B cell (primary cell): Measurements from ENCODE around the gene WASF1. TPM values are rescaled to one million over a fixed set of nuclear protein-coding genes. Genes with fewer than 3 reads are reported as not detected.

ENCODE experiments used
- ATAC-seq: fragments of 200-7000 bp; cut with Tn5 transposase; one replicate; pipeline ENCODE4 v1.10.0; 2021; ENCODE audit warnings: low read depth, mild to moderate bottlenecking, moderate number of reproducible peaks, moderate library complexity
- CTCF ChIA-PET: fragments of 350-600 bp; sonication (Branson Sonifier 250); formaldehyde crosslinking; loops from one replicate; lab custom pipeline; 2021; ENCODE audit warnings: antibody characterized with exemption, inconsistent platforms; lab: Charles Lee
- POLR2A ChIA-PET: fragments of 350-600 bp; sonication (Branson Sonifier 250); formaldehyde crosslinking; loops from one replicate; lab custom pipeline; 2021; ENCODE audit warnings: antibody characterized with exemption; lab: Charles Lee
- DNase-seq: peaks from one replicate; pipeline ENCODE4 v3.0.0; 2013
- H2AFZ ChIP-seq: 2 replicates; pipeline ENCODE4 v1.6.1; 2012; ENCODE audit warnings: mild to moderate bottlenecking, low read depth, low read length; ENCODE audit not compliant: insufficient read depth, poor library complexity, severe bottlenecking
- H3K27ac ChIP-seq, 2 donors: 1 replicate in 1 of 2; 2 replicates in 1 of 2; pipeline ENCODE4 v1.5.1; 2012 to 2013; ENCODE audit warnings: low read length in 2 of 2, mild to moderate bottlenecking in 2 of 2, moderate library complexity in 1 of 2
- H3K27me3 ChIP-seq, 4 experiments: fragments of 200-600 bp in 1 of 4; sonication (generic) in 1 of 4; replicated peaks in 1 of 4; 1 replicate in 2 of 4; 2 replicates in 2 of 4; pipeline versions ENCODE4 v1.6.1 to v1.7.0; 2013 to 2016; ENCODE audit warnings: low read length in 3 of 4, mild to moderate bottlenecking in 2 of 4, mixed read lengths in 1 of 4, moderate library complexity in 1 of 4; ENCODE audit not compliant: insufficient read depth in 4 of 4, control insufficient read depth in 3 of 4; ENCODE audit errors: control extremely low read depth in 1 of 4
- H3K36me3 ChIP-seq, 2 experiments: replicated peaks in 1 of 2; 1 replicate in 1 of 2; 2 replicates in 1 of 2; pipeline versions ENCODE4 v1.6.1 to v1.7.1; 2013; ENCODE audit warnings: low read length in 1 of 2; ENCODE audit not compliant: insufficient read depth in 2 of 2, control insufficient read depth in 1 of 2; ENCODE audit errors: control extremely low read depth in 1 of 2, extremely low read depth in 1 of 2
- H3K4me1 ChIP-seq, 2 donors: fragments of 200-600 bp in 1 of 2; sonication (generic) in 1 of 2; 1 replicate in 1 of 2; 2 replicates in 1 of 2; pipeline versions ENCODE4 v1.5.1 to v1.6.1; 2013 to 2017; ENCODE audit warnings: low read length in 2 of 2; ENCODE audit not compliant: control insufficient read depth in 2 of 2, insufficient read depth in 2 of 2
- H3K4me2 ChIP-seq: replicated peaks from 2 replicates; pipeline ENCODE3; 2012; ENCODE audit warnings: mild to moderate bottlenecking, low read depth, low read length; ENCODE audit not compliant: poor library complexity, severe bottlenecking
- H3K4me3 ChIP-seq, 5 experiments: fragments of 200-600 bp in 1 of 5; sonication (generic) in 1 of 5; 1 replicate in 3 of 5; 2 replicates in 2 of 5; pipeline versions ENCODE4 v1.5.1 to v1.7.0; 2011 to 2016; ENCODE audit warnings: low read length in 4 of 5, mild to moderate bottlenecking in 4 of 5, low read depth in 2 of 5, control low read depth in 1 of 5, moderate library complexity in 1 of 5; ENCODE audit not compliant: insufficient read depth in 1 of 5; ENCODE audit errors: control extremely low read depth in 1 of 5, extremely low read depth in 1 of 5
- H3K79me2 ChIP-seq: fragments of 200-600 bp; sonication (generic); one replicate; pipeline ENCODE4 v1.6.0; 2016; ENCODE audit warnings: low read length; ENCODE audit not compliant: control insufficient read depth, insufficient read depth
- H3K9ac ChIP-seq: fragments of 200-600 bp; sonication (generic); 2 replicates; pipeline ENCODE4 v1.6.1; 2017; ENCODE audit warnings: mild to moderate bottlenecking, low read length, moderate library complexity
- H3K9me3 ChIP-seq, 3 donors: one replicate each; pipeline versions ENCODE4 v1.6.1 to v1.7.1; 2013; ENCODE audit warnings: low read length in 2 of 3; ENCODE audit not compliant: control insufficient read depth in 2 of 3, insufficient read depth in 1 of 3; ENCODE audit errors: control extremely low read depth in 1 of 3
- H4K20me1 ChIP-seq: 2 replicates; pipeline ENCODE4 v1.6.0; 2012; ENCODE audit warnings: mild to moderate bottlenecking, low read length; ENCODE audit not compliant: insufficient read depth, control insufficient read depth, poor library complexity, severe bottlenecking
- H3K27ac Mint-ChIP-seq: one replicate; pipeline ENCODE4 v1.8.0; 2021; ENCODE audit warnings: mixed read lengths
- H3K27me3 Mint-ChIP-seq: one replicate; pipeline ENCODE4 v1.8.0; 2021; ENCODE audit warnings: mixed read lengths
- H3K4me1 Mint-ChIP-seq: one replicate; pipeline ENCODE4 v1.8.0; 2021; ENCODE audit warnings: mixed read lengths
- H3K4me3 Mint-ChIP-seq: one replicate; pipeline ENCODE4 v1.8.0; 2021; ENCODE audit warnings: mixed read lengths
- H3K9me3 Mint-ChIP-seq: one replicate; pipeline ENCODE4 v1.8.0; 2022; ENCODE audit warnings: mixed read lengths; ENCODE audit not compliant: insufficient read depth
- EZH2 ChIP-seq: IDR thresholded peaks from 2 replicates; pipeline ENCODE4 v1.6.1; 2012; ENCODE audit warnings: borderline replicate concordance, low read depth, mild to moderate bottlenecking, moderate library complexity, low read length; ENCODE audit not compliant: insufficient read depth, poor library complexity, severe bottlenecking
- WGBS: methylation state at CpG from one replicate; pipeline ENCODE4 v1.1.5; 2013; ENCODE audit warnings: missing lambda C conversion rate; ENCODE audit not compliant: insufficient coverage; 5-methylcytosine and 5-hydroxymethylcytosine counted together
- intact Hi-C: fragments of 100-400 bp; cut with micrococcal nuclease; formaldehyde crosslinking; loops from one replicate; pipeline ENCODE4 v1.10.0; 2022
- polyA plus RNA-seq: library from polyadenylated mRNA; depleted of rRNA; stranded (reverse); fragments of >200 nt; gene quantifications from 2 replicates; pipeline ENCODE4 v1.2.3, GENCODE V29; 2012
- total RNA-seq, 2 donors: library from RNA; stranded (reverse); fragments of 120-200 nt in 1 of 2; gene quantifications; 1 replicate in 1 of 2; 2 replicates in 1 of 2; pipeline versions ENCODE4 v1.2.3 to v1.2.4, GENCODE V29; 2013 to 2022
- TF ChIP-seq, protein P1 (sequence below): fragments of 200-600 bp; IDR thresholded peaks from one replicate; pipeline ENCODE4 v1.8.0; 2022; ENCODE audit warnings: antibody characterized with exemption, mild to moderate bottlenecking

WASF1 gene
- total and polyA plus RNA-seq, 2 donors (not counting 1 experiment from before 2014, with no cell fraction given): 8.6 to 10.8 TPM

GRCh38 chr6:110064744-110065524 lies 114.5 kb downstream of the WASF1 start:
- WGBS: 11% methylated on average over 5 of the region's 5 CpGs
- ATAC-seq: no peak

More at GRCh38 chr6:110064744-110065524, 114.5 kb downstream of the WASF1 start:
- CTCF ChIA-PET: interaction anchor here (1.3 kb wide), 1 partner anchor 25 kb away, joined by 5 read pairs; no protein-coding TSS in a partner anchor
- Histone ChIP-seq H3K36me3 (no peaks in the 10 kb centered on the region), H3K4me1 (peaks cover 8 to 22% of the 10 kb centered on the region in 2 donors), H4K20me1 (no peaks in the 10 kb centered on the region), H3K79me2 (no peaks in the 10 kb centered on the region), H3K9ac (no peak overlapping the region), H3K27ac (no peak overlapping the region), H2AFZ (peak overlapping the region; percentile 11), H3K9me3 (no peaks in the 10 kb centered on the region), H3K4me3 (no peak overlapping the region), H3K27me3 (peaks cover 0 to 8% (median 1%) of the 10 kb centered on the region in 4 experiments), H3K4me2 (no peak overlapping the region)
- Mint-ChIP-seq H3K27me3 (peaks cover 47% of the 10 kb centered on the region), H3K4me3 (peak overlapping the region; percentile 4), H3K4me1 (peaks cover 16% of the 10 kb centered on the region), H3K9me3 (no peaks in the 10 kb centered on the region), H3K27ac (no peak overlapping the region)
- TF ChIP-seq, protein P1, sequence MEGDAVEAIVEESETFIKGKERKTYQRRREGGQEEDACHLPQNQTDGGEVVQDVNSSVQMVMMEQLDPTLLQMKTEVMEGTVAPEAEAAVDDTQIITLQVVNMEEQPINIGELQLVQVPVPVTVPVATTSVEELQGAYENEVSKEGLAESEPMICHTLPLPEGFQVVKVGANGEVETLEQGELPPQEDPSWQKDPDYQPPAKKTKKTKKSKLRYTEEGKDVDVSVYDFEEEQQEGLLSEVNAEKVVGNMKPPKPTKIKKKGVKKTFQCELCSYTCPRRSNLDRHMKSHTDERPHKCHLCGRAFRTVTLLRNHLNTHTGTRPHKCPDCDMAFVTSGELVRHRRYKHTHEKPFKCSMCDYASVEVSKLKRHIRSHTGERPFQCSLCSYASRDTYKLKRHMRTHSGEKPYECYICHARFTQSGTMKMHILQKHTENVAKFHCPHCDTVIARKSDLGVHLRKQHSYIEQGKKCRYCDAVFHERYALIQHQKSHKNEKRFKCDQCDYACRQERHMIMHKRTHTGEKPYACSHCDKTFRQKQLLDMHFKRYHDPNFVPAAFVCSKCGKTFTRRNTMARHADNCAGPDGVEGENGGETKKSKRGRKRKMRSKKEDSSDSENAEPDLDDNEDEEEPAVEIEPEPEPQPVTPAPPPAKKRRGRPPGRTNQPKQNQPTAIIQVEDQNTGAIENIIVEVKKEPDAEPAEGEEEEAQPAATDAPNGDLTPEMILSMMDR: no peak
- no peak for TF ChIP-seq EZH2
- DNase-seq: peak; percentile 14
- intact Hi-C loops: no loop called here
- POLR2A ChIA-PET: no interaction called here
